Suppressor macrophage (primary cell): Measurements from ENCODE around the gene TNKS2.

Experiments used
- DNase-seq, 4 experiments: peaks; one replicate each; pipeline ENCODE4 v3.0.0-alpha.2; 2020 to 2022

Gene TNKS2

GRCh38 chr10:91910467-91910866 is 112.2 kb downstream of the TNKS2 start:
- no peak for DNase-seq
